ENCODE results near the gene ARID3A. TPM values are rescaled to one million over a fixed set of nuclear protein-coding genes. Genes with fewer than 3 reads are reported as not detected.

The ARID3A gene
- total and polyA plus RNA-seq, 2 donors (not counting 3 experiments of a cell fraction or from before 2014, with no cell fraction given), result 5.4 to 13.2 TPM

GRCh38 chr19:988510-988909 lies 62.7 kb downstream of the ARID3A start:
- POLR2A ChIA-PET, result no interaction called here
- FAIRE-seq, result no peak

More at GRCh38 chr19:988510-988909, 62.7 kb downstream of the ARID3A start:
- H2AFZ ChIP-seq (ENCODE audit: low read depth, low read length), result no peak overlapping the region
- no peaks in the 10 kb centered on the region for H4K20me1 ChIP-seq (replicated peaks; ENCODE audit: control insufficient read depth, extremely low read depth, insufficient read depth, low read length)
- no peaks in the 10 kb centered on the region for H3K9me1 ChIP-seq (replicated peaks; ENCODE audit: control insufficient read depth, extremely low read depth, insufficient read depth, low read length)
- DNase-seq (ENCODE audit: low read depth, low spot score), result no peak
- peaks cover 9% of the 10 kb centered on the region for H3K79me2 ChIP-seq (ENCODE audit: control insufficient read depth, insufficient read depth, low read length)
- H3K27me3 ChIP-seq (ENCODE audit: control insufficient read depth in 2 of 2, insufficient read depth in 2 of 2, low read length in 2 of 2), result no peaks in the 10 kb centered on the region
- peaks cover 0 to 12% of the 10 kb centered on the region in 2 experiments for H3K36me3 ChIP-seq (ENCODE audit: control insufficient read depth in 2 of 2, extremely low read depth in 1 of 2, insufficient read depth in 2 of 2, low read length in 2 of 2)
- BruUV-seq (replicated peaks), result no TSS peak
- dilution Hi-C loops (cut with MboI; ENCODE audit: extremely low pct_ligation_motif_present, low sequenced_read_pairs), result no loop called here
- TF ChIP-seq POLR2A (IDR thresholded peaks at IDR 0.05; ENCODE audit: low read depth, low read length) (no peak), POLR2AphosphoS5 (IDR thresholded peaks at IDR 0.05; ENCODE audit: insufficient read depth, low read depth, low read length) (no peak), FOS (IDR thresholded peaks at IDR 0.05; ENCODE audit: borderline replicate concordance, insufficient read depth, low read length) (no peak), EZH2 (IDR thresholded peaks at IDR 0.05; ENCODE audit: borderline replicate concordance, low read depth, low read length, severe bottlenecking) (no peak), CTCF (IDR thresholded peaks at IDR 0.05; ENCODE audit: extremely low read depth in 1 of 2, insufficient read depth in 1 of 2, low read depth in 1 of 2, low read length in 2 of 2) (no peak), MYC (IDR thresholded peaks at IDR 0.05; ENCODE audit: low read depth, low read length) (no peak), GATA2 (IDR thresholded peaks at IDR 0.05; ENCODE audit: insufficient read depth, insufficient read length, low read depth, low read length) (no peak), JUN (IDR thresholded peaks at IDR 0.05; ENCODE audit: borderline replicate concordance, insufficient read depth, insufficient read length, low read depth) (no peak), MAX (IDR thresholded peaks at IDR 0.05; ENCODE audit: insufficient read depth, insufficient read length) (no peak)
- intact Hi-C loops (cut with micrococcal nuclease), result no loop called here
- H3K27ac ChIP-seq (ENCODE audit: insufficient read depth, low read depth, low read length), result no peak overlapping the region
- H3K4me1 ChIP-seq (ENCODE audit: control insufficient read depth, extremely low read depth, insufficient read depth, low read length), result peaks cover 9% of the 10 kb centered on the region
- H3K9ac ChIP-seq (replicated peaks; ENCODE audit: extremely low read depth, insufficient read depth, low read length), result no peak overlapping the region
- CTCF ChIA-PET, result interaction anchor here (1.4 kb wide), 1 partner anchor 125 kb away, joined by 3 read pairs; no protein-coding TSS in a partner anchor
- H3K4me2 ChIP-seq (ENCODE audit: insufficient read depth, low read length), result no peak overlapping the region
- H3K4me3 ChIP-seq (replicated peaks in 1 of 3; ENCODE audit: insufficient read depth in 1 of 3, low read depth in 1 of 3, low read length in 3 of 3), result no peak overlapping the region
- H3K9me3 ChIP-seq (replicated peaks; ENCODE audit: control insufficient read depth, insufficient read depth, low read length), result no peaks in the 10 kb centered on the region
